Brain microvascular endothelial cell (primary cell): ENCODE data around the gene SNAPC5.

Experiments used
- DNase-seq: peaks from one replicate; pipeline ENCODE4 v3.0.0-alpha.2; 2020
- H3K27ac ChIP-seq: fragments of 250-450 bp; sonication (Bioruptor Pico); 2 replicates; pipeline ENCODE4 v1.5.1; 2020; ENCODE audit warnings: mild to moderate bottlenecking, moderate library complexity
- H3K27me3 ChIP-seq: fragments of 250-450 bp; sonication (Bioruptor Pico); replicated peaks from 2 replicates; pipeline ENCODE4 v1.5.1; 2020; ENCODE audit warnings: mild to moderate bottlenecking
- H3K36me3 ChIP-seq: fragments of 250-450 bp; sonication (Bioruptor Pico); replicated peaks from 2 replicates; pipeline ENCODE4 v1.5.1; 2020; ENCODE audit warnings: mild to moderate bottlenecking
- H3K4me3 ChIP-seq: 2 replicates; pipeline ENCODE4 v1.5.1; 2011; ENCODE audit warnings: low read depth, mild to moderate bottlenecking, control low read depth, low read length, moderate library complexity
- in situ Hi-C: cut with HindIII; loops from 2 replicates; pipeline ENCODE4 v1.10.0; 2017; ENCODE audit warnings: low sequenced_read_pairs, low pct_ligation_motif_present
- TF ChIP-seq, protein P1 (sequence below): IDR thresholded peaks from 2 replicates; pipeline ENCODE4 v1.5.1; 2011; ENCODE audit warnings: low read depth, mild to moderate bottlenecking, moderate library complexity, low read length, control low read depth, inconsistent platforms; ENCODE audit errors: missing control alignments

SNAPC5 gene, protein sequence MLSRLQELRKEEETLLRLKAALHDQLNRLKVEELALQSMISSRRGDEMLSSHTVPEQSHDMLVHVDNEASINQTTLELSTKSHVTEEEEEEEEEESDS

DNA sequence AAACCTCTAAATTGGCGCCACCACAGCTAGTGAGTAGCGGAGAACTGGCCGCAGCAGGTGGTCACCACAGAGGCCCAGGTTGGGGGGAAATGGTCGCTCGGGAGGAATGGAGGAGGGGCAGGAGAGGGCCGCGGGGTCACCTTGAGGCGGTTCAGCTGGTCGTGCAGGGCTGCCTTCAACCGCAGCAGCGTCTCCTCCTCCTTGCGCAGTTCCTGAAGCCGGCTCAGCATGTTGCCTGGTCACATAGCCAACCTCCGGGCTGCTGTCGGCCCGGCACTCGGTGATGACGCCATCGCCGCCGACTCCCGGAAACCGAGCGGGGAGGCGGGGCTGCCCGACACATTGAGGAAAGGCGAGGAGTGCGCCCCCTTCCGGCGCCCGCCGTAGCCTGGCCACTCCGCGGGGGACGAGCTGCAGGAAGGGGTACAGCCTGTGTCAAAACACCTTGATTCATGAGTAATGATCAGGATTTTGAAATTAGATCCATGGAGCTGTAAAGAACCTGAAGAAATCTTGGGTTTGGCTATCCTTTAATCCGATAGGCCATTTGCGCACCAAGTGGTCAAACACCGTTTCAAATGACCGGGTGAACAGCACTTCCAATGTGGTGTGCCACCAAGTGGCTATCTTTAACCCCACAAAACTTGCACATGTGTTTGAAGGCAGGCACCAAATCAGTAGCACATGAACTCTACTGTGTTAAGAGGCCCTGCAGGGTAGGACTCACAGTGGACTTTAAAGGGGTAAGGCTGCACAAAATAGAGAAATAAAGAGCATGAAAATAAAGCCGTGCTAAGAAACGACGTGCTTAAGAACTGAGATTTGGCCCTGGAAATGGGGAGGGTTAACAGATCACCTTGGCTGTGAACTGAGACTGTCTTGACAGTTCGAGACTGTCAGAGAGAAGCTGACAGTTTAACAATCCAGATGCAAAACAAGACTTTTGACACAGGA lies at the start of gene SNAPC5:
Gene SNAPC5 (minus strand): TSS at position 261 of the 954 bp plus-strand sequence. CDS start 31 bp downstream, at position 230.
- in situ Hi-C loops = no loop called here
- TF ChIP-seq, protein P1, sequence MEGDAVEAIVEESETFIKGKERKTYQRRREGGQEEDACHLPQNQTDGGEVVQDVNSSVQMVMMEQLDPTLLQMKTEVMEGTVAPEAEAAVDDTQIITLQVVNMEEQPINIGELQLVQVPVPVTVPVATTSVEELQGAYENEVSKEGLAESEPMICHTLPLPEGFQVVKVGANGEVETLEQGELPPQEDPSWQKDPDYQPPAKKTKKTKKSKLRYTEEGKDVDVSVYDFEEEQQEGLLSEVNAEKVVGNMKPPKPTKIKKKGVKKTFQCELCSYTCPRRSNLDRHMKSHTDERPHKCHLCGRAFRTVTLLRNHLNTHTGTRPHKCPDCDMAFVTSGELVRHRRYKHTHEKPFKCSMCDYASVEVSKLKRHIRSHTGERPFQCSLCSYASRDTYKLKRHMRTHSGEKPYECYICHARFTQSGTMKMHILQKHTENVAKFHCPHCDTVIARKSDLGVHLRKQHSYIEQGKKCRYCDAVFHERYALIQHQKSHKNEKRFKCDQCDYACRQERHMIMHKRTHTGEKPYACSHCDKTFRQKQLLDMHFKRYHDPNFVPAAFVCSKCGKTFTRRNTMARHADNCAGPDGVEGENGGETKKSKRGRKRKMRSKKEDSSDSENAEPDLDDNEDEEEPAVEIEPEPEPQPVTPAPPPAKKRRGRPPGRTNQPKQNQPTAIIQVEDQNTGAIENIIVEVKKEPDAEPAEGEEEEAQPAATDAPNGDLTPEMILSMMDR = peak; percentile 95
- peak within 1 kb of the TSS; percentile 92 for H3K4me3 ChIP-seq
- H3K27ac ChIP-seq = peak within 1 kb of the TSS; percentile 54
- H3K27me3 ChIP-seq = no peaks in the 10 kb centered on the region
- peak; percentile 92 for DNase-seq
- peaks cover 63% of the 10 kb centered on the region for H3K36me3 ChIP-seq

DNA sequence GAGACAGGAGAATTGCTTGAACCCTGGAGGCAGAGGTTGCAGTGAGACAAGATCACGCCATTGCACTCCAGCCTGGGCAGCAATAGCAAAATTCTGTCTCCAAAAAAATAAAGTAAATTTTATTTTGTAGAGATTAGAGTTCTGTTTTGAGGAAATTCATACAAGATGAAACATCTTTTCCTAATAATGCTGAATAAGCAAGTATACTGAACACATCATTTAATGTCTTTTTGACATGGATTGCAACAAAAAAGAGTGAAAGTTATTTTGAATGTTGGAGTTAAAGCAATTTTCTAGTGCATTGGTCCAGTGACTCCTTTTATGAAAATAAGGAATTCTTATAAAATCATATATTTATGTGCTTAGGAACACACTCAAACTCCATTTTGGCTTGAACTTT lies 47.7 kb upstream of the SNAPC5 start:
- Histone ChIP-seq H3K27me3 (no peaks in the 10 kb centered on the region), H3K27ac (no peak overlapping the region), H3K4me3 (no peak overlapping the region), H3K36me3 (peaks cover 5% of the 10 kb centered on the region)
- TF ChIP-seq, protein P1 = no peak
- DNase-seq = no peak
- in situ Hi-C loops = no loop called here

DNA sequence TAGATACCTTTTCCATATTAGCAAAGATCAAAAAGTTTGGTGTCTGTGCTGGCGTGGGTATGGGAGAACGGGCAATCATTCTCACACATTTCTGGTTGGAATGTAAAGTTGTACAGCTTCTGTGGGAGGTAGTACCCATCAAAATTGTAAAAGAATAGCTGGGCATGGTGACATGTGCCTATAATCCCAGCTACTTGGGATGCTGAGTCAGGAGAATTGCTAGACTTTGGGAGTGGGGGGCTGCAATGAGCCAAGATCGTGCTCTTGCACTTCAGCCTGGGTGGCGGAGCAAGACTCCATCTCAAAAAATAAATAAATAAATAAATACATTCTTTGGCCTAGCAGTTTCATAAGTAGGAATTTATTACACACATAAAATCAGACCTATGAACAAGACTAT lies 45.3 kb upstream of the SNAPC5 start:
- no peak for DNase-seq
- Histone ChIP-seq H3K36me3 (peaks cover 14% of the 10 kb centered on the region), H3K27ac (no peak overlapping the region), H3K27me3 (no peaks in the 10 kb centered on the region), H3K4me3 (no peak overlapping the region)
- TF ChIP-seq, protein P1 = no peak
- in situ Hi-C loops = no loop called here

DNA sequence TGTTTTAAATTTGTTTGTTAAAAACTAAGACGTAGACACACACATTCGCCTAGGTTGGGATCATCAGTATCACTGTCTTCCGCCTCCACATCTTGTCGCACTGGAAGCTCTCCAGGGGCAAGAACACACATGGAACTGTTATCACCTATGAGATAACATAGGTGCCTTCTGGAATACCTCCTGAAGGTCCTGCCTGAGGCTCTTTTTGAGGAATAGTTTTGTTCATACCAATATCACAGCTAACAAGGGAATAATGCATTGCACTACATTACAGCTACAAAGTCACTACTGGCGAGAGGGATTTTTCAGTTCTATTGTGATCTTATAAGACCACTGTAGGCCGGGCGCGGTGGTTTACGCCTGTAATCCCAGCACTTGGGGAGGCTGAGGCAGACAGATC lies 37.5 kb upstream of the SNAPC5 start:
- Histone ChIP-seq H3K27ac (no peak overlapping the region), H3K27me3 (no peaks in the 10 kb centered on the region), H3K36me3 (peaks cover 12% of the 10 kb centered on the region), H3K4me3 (no peak overlapping the region)
- TF ChIP-seq, protein P1 = no peak
- no peak for DNase-seq
- in situ Hi-C loops = no loop called here

DNA sequence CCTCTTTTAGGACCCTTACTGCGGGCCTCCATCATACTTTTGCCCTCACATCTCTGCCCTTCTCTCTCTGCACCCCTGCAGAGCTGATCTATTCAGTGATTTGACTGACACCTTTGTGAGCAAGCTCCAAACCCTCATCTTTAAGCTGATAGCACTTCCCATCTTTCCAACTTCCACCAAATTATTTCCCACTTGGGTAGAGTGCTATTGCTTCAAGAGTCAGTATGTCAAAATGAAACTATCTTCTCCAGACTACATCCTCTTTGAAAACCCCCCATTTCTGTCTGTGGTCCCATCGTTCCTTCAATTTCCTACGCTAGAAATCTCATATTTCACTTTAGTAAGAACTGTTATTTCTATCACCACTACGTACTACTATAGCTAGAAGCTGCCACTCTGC lies 27.3 kb upstream of the SNAPC5 start:
- TF ChIP-seq, protein P1 = no peak
- in situ Hi-C loops = no loop called here
- no peak overlapping the region for H3K4me3 ChIP-seq
- H3K27me3 ChIP-seq = no peaks in the 10 kb centered on the region
- no peak for DNase-seq
- H3K27ac ChIP-seq = no peak overlapping the region
- peaks cover 14% of the 10 kb centered on the region for H3K36me3 ChIP-seq
